Measurements from ENCODE around the gene SLC36A1. TPM values are rescaled to one million over a fixed set of nuclear protein-coding genes. Genes with fewer than 3 reads are reported as not detected.

The SLC36A1 gene
- total RNA-seq, 1 donor from 2014 or later = 49.7 TPM

DNA sequence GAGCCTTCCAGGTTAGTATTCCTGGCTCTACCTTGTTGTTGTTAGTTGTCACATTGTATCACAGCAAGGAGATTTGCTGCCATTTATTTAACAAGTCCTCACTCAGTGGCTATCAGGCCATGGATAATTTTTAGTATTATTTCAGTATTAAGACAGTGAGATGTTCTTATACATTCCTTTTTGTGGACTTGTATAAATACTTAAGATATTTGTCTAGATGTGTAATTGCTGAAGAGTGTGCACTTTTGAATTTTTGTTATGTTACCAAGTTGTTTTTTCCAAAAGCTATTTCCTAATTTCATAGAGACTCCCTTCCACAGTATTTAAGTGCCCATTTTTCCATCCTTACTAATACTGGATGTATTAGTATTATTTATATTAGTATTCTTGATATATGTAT is 22.0 kb downstream of the SLC36A1 start:
- DNase-seq (ENCODE audit: low spot score) = no peak
- TF ChIP-seq, protein P1, sequence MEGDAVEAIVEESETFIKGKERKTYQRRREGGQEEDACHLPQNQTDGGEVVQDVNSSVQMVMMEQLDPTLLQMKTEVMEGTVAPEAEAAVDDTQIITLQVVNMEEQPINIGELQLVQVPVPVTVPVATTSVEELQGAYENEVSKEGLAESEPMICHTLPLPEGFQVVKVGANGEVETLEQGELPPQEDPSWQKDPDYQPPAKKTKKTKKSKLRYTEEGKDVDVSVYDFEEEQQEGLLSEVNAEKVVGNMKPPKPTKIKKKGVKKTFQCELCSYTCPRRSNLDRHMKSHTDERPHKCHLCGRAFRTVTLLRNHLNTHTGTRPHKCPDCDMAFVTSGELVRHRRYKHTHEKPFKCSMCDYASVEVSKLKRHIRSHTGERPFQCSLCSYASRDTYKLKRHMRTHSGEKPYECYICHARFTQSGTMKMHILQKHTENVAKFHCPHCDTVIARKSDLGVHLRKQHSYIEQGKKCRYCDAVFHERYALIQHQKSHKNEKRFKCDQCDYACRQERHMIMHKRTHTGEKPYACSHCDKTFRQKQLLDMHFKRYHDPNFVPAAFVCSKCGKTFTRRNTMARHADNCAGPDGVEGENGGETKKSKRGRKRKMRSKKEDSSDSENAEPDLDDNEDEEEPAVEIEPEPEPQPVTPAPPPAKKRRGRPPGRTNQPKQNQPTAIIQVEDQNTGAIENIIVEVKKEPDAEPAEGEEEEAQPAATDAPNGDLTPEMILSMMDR (IDR thresholded peaks at IDR 0.05) = no peak
- Mint-ChIP-seq H3K36me3 (ENCODE audit: low read depth) (peaks cover 33% of the 10 kb centered on the region), H3K27me3 (ENCODE audit: low read depth) (no peaks in the 10 kb centered on the region), H3K27ac (ENCODE audit: unreplicated experiment) (peak overlapping the region; percentile 6), H3K9me3 (ENCODE audit: low read depth) (no peaks in the 10 kb centered on the region), H3K4me3 (ENCODE audit: unreplicated experiment) (no peak overlapping the region), H3K4me1 (ENCODE audit: low read depth) (peaks cover 7% of the 10 kb centered on the region)

DNA sequence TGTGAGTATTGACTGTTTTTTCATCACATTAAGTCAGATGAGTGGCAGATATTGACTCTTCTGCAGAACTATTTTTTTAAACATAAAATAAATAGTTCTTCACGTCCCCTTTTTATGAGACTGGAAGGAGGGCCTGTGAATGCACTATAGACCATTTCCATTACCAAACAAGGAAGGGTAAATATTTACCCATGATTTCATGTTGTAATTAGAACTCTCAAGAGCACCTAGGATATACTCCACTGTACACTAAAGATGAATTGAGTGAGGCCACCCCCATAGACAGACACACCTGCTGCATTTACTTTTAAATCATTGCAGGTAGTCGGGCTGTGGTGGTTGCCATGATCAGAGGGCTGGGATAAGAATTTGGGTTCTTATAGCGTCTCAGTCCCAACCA is 22.6 kb downstream of the SLC36A1 start:
- no peaks in the 10 kb centered on the region for H3K9me3 Mint-ChIP-seq (ENCODE audit: low read depth)
- TF ChIP-seq, protein P1 (IDR thresholded peaks at IDR 0.05) = no peak
- no peak overlapping the region for H3K4me3 Mint-ChIP-seq (ENCODE audit: unreplicated experiment)
- H3K27me3 Mint-ChIP-seq (ENCODE audit: low read depth) = no peaks in the 10 kb centered on the region
- peaks cover 7% of the 10 kb centered on the region for H3K4me1 Mint-ChIP-seq (ENCODE audit: low read depth)
- no peak for DNase-seq (ENCODE audit: low spot score)
- peaks cover 35% of the 10 kb centered on the region for H3K36me3 Mint-ChIP-seq (ENCODE audit: low read depth)
- H3K27ac Mint-ChIP-seq (ENCODE audit: unreplicated experiment) = no peak overlapping the region

DNA sequence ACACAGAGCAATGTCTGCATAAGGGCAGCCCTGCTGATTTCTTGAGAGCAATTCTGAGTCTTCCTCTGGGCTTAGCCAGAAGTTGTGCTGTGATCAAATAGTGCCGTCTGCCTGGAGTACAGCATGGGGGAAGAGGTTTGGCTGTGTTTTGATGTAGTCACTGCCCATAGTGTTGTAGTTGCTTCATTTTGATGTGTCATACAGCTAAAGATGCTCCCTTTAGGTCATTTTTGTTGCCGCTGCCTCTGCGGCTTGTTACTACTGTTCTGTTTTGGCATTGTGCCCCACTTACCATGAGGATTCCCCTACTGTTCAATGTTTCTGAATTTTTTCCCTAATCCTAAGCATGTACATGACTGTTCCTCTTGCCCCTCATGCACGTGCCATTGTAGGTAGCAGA is 23.0 kb downstream of the SLC36A1 start:
- H3K36me3 Mint-ChIP-seq (ENCODE audit: low read depth) = peaks cover 31% of the 10 kb centered on the region
- no peak for DNase-seq (ENCODE audit: low spot score)

DNA sequence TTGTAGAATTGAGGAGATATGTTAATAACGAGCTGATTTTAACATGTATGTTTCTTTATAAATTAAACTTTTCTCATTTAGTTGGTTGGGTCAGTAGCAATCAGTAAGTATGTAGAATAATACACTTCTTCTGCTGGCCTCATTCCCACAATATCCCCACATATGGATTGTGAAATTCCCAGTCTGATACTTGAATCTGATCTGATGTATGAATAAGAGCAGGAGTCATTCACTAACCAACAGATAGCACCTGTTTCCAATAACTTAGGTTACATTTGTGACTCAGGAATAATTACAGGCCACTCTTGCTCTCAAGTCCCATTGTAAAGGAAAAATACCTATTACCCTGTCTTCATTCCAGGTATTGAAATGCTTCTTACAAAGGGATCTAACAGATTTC is 23.9 kb downstream of the SLC36A1 start:
- Mint-ChIP-seq H3K36me3 (ENCODE audit: low read depth) (peaks cover 28% of the 10 kb centered on the region), H3K4me1 (ENCODE audit: low read depth) (peaks cover 7% of the 10 kb centered on the region), H3K27me3 (ENCODE audit: low read depth) (no peaks in the 10 kb centered on the region), H3K27ac (ENCODE audit: unreplicated experiment) (no peak overlapping the region), H3K4me3 (ENCODE audit: unreplicated experiment) (no peak overlapping the region), H3K9me3 (ENCODE audit: low read depth) (no peaks in the 10 kb centered on the region)
- TF ChIP-seq, protein P1 (IDR thresholded peaks at IDR 0.05) = no peak
- no peak for DNase-seq (ENCODE audit: low spot score)

More for the DNA sequence above, 23.0 kb downstream of the SLC36A1 start:
- Mint-ChIP-seq H3K27me3 (ENCODE audit: low read depth) (no peaks in the 10 kb centered on the region), H3K4me3 (ENCODE audit: unreplicated experiment) (no peak overlapping the region), H3K27ac (ENCODE audit: unreplicated experiment) (no peak overlapping the region), H3K4me1 (ENCODE audit: low read depth) (peaks cover 7% of the 10 kb centered on the region), H3K9me3 (ENCODE audit: low read depth) (no peaks in the 10 kb centered on the region)
- TF ChIP-seq, protein P1 (IDR thresholded peaks at IDR 0.05) = no peak

DNA sequence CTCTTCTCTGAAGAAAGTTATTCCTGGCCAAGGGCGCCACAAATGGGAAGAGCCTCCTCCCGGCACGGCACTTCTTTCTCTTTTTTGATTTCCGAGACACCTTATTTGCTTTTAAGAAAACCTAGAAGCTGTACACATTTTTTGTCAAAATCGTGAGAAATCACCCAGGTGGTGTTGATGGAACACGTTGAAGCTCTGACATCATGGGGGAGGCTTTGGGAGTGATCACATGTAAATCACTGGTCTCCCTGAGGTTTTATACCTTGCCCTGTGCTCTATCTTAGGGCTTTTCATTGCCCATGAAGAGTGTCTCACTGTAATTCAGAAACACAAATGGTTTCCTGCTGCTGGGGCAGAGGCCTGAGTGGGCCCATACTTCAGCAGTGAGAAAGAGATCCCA is 27.4 kb downstream of the SLC36A1 start:
- H3K4me1 Mint-ChIP-seq (ENCODE audit: low read depth) = peaks cover 4% of the 10 kb centered on the region
- H3K4me3 Mint-ChIP-seq (ENCODE audit: unreplicated experiment) = no peak overlapping the region
- H3K36me3 Mint-ChIP-seq (ENCODE audit: low read depth) = peaks cover 38% of the 10 kb centered on the region
- no peaks in the 10 kb centered on the region for H3K27me3 Mint-ChIP-seq (ENCODE audit: low read depth)
- no peaks in the 10 kb centered on the region for H3K9me3 Mint-ChIP-seq (ENCODE audit: low read depth)
- no peak for DNase-seq (ENCODE audit: low spot score)
- TF ChIP-seq, protein P1 (IDR thresholded peaks at IDR 0.05) = no peak
- H3K27ac Mint-ChIP-seq (ENCODE audit: unreplicated experiment) = no peak overlapping the region
